Tibial artery (tissue), 4 donors: ENCODE results near the gene SPATA20.

Experiments used
- DNase-seq, 2 donors: peaks; one replicate each; pipeline ENCODE4 v3.0.0-alpha.2; 2019
- H3K27ac ChIP-seq, 2 donors: fragments of 200-600 bp; sonication (generic) in 1 of 2; 1 replicate in 1 of 2; 2 replicates in 1 of 2; pipeline ENCODE4 v1.5.1; 2018 to 2019; ENCODE audit warnings: mild to moderate bottlenecking in 1 of 2
- H3K27me3 ChIP-seq, 2 donors: fragments of 200-600 bp; sonication (generic) in 1 of 2; one replicate each; pipeline versions ENCODE4 v1.5.1 to v1.6.0; 2016 to 2019
- H3K36me3 ChIP-seq, 3 donors: fragments of 200-600 bp; sonication (generic) in 2 of 3; one replicate each; pipeline ENCODE4 v1.5.1; 2016 to 2019; ENCODE audit warnings: mild to moderate bottlenecking in 2 of 3
- H3K4me1 ChIP-seq, 4 donors: fragments of 200-600 bp; sonication (generic) in 2 of 4; 1 replicate in 3 of 4; 2 replicates in 1 of 4; pipeline ENCODE4 v1.5.1; 2016 to 2019
- H3K4me3 ChIP-seq, 2 donors: fragments of 200-600 bp; sonication (generic) in 1 of 2; 1 replicate in 1 of 2; 2 replicates in 1 of 2; pipeline ENCODE4 v1.5.1; 2018 to 2019; ENCODE audit warnings: mild to moderate bottlenecking in 2 of 2
- H3K9me3 ChIP-seq, 3 donors: fragments of 200-600 bp; sonication (generic) in 1 of 3; one replicate each; pipeline ENCODE4 v1.5.1; 2016 to 2019
- intact Hi-C: fragments of 100-400 bp; cut with DNase I; formaldehyde crosslinking; loops from one replicate; pipeline ENCODE4 v1.15.0; 2023; ENCODE audit warnings: low total_unique reads
- TF ChIP-seq, protein P1 (sequence below), 2 experiments: fragments of 200-600 bp in 1 of 2; fragments of 450-650 bp in 1 of 2; IDR thresholded peaks; one replicate each; pipeline ENCODE4 v1.5.1; 2017 to 2019; ENCODE audit warnings: antibody characterized with exemption in 2 of 2, mild to moderate bottlenecking in 1 of 2, moderate library complexity in 1 of 2

The SPATA20 gene

GRCh38 chr17:50529849-50530248 lies 17.1 kb upstream of the SPATA20 start:
- Histone ChIP-seq H3K4me3 (no peak overlapping the region), H3K36me3 (no peaks in the 10 kb centered on the region), H3K27ac (no peak overlapping the region), H3K27me3 (peaks cover 2 to 74% of the 10 kb centered on the region in 2 donors), H3K9me3 (no peaks in the 10 kb centered on the region), H3K4me1 (peaks cover 0 to 32% (median 17%) of the 10 kb centered on the region in 4 donors)
- intact Hi-C loops: no loop called here
- no peak for DNase-seq
- TF ChIP-seq, protein P1, sequence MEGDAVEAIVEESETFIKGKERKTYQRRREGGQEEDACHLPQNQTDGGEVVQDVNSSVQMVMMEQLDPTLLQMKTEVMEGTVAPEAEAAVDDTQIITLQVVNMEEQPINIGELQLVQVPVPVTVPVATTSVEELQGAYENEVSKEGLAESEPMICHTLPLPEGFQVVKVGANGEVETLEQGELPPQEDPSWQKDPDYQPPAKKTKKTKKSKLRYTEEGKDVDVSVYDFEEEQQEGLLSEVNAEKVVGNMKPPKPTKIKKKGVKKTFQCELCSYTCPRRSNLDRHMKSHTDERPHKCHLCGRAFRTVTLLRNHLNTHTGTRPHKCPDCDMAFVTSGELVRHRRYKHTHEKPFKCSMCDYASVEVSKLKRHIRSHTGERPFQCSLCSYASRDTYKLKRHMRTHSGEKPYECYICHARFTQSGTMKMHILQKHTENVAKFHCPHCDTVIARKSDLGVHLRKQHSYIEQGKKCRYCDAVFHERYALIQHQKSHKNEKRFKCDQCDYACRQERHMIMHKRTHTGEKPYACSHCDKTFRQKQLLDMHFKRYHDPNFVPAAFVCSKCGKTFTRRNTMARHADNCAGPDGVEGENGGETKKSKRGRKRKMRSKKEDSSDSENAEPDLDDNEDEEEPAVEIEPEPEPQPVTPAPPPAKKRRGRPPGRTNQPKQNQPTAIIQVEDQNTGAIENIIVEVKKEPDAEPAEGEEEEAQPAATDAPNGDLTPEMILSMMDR (IDR thresholded peaks at IDR 0.05): no peak

- DNase-seq: no peak
- Histone ChIP-seq H3K9me3 (no peaks in the 10 kb centered on the region), H3K27ac (no peak overlapping the region), H3K4me3 (no peak overlapping the region), H3K4me1 (peaks cover 0 to 32% (median 17%) of the 10 kb centered on the region in 4 donors), H3K27me3 (peaks cover 2 to 75% of the 10 kb centered on the region in 2 donors), H3K36me3 (peaks cover 0 to 1% (median 0%) of the 10 kb centered on the region in 3 donors)
- intact Hi-C loops: no loop called here
- TF ChIP-seq, protein P1 (IDR thresholded peaks at IDR 0.05): no peak
Measured at GRCh38 chr17:50531428-50532025, 15.4 kb upstream of the SPATA20 start.

GRCh38 chr17:50532452-50533024 lies 14.4 kb upstream of the SPATA20 start, which contains the start of gene EPN3:
TSS of gene EPN3 (plus strand) at chr17:50532735. CDS start at chr17:50536557, 3,822 bp downstream.
- H3K9me3 ChIP-seq: no peaks in the 10 kb centered on the region
- peaks cover 2 to 69% of the 10 kb centered on the region in 2 donors for H3K27me3 ChIP-seq
- H3K4me3 ChIP-seq: no peak within 1 kb of the TSS
- no peak for DNase-seq
- intact Hi-C loops: no loop called here
- TF ChIP-seq, protein P1 (IDR thresholded peaks at IDR 0.05): no peak
- H3K36me3 ChIP-seq: peaks cover 0 to 8% (median 0%) of the 10 kb centered on the region in 3 donors
- H3K27ac ChIP-seq: no peak within 1 kb of the TSS
- H3K4me1 ChIP-seq: peaks cover 0 to 32% (median 17%) of the 10 kb centered on the region in 4 donors

GRCh38 chr17:50533185-50533584 lies 13.8 kb upstream of the SPATA20 start:
- Histone ChIP-seq H3K9me3 (no peaks in the 10 kb centered on the region), H3K36me3 (peaks cover 0 to 8% (median 0%) of the 10 kb centered on the region in 3 donors), H3K4me3 (no peak overlapping the region), H3K27me3 (peaks cover 2 to 64% of the 10 kb centered on the region in 2 donors), H3K27ac (no peak overlapping the region), H3K4me1 (peaks cover 0 to 32% (median 17%) of the 10 kb centered on the region in 4 donors)
- no peak for DNase-seq
- TF ChIP-seq, protein P1 (IDR thresholded peaks at IDR 0.05): no peak
- intact Hi-C loops: no loop called here

- Histone ChIP-seq H3K36me3 (peaks cover 0 to 8% (median 0%) of the 10 kb centered on the region in 3 donors), H3K4me3 (no peak overlapping the region), H3K27me3 (peaks cover 2 to 60% of the 10 kb centered on the region in 2 donors), H3K27ac (no peak overlapping the region), H3K9me3 (no peaks in the 10 kb centered on the region), H3K4me1 (peaks cover 0 to 32% (median 17%) of the 10 kb centered on the region in 4 donors)
- TF ChIP-seq, protein P1 (IDR thresholded peaks at IDR 0.05): no peak
- intact Hi-C loops: no loop called here
- DNase-seq: no peak
Measured at GRCh38 chr17:50533720-50534148, 13.2 kb upstream of the SPATA20 start.
